Stimulated activated CD4-positive, alpha-beta T cell treated with anti-CD3 and anti-CD28 coated beads, Interleukin-2, amount 100 ng/mL, for 48 hours (primary cell): ENCODE results near the gene FOSB.

ENCODE experiments used
- DNase-seq, 2 donors: peaks; one replicate each; pipeline ENCODE4 v3.0.0-alpha.2; 2020

FOSB gene

DNA sequence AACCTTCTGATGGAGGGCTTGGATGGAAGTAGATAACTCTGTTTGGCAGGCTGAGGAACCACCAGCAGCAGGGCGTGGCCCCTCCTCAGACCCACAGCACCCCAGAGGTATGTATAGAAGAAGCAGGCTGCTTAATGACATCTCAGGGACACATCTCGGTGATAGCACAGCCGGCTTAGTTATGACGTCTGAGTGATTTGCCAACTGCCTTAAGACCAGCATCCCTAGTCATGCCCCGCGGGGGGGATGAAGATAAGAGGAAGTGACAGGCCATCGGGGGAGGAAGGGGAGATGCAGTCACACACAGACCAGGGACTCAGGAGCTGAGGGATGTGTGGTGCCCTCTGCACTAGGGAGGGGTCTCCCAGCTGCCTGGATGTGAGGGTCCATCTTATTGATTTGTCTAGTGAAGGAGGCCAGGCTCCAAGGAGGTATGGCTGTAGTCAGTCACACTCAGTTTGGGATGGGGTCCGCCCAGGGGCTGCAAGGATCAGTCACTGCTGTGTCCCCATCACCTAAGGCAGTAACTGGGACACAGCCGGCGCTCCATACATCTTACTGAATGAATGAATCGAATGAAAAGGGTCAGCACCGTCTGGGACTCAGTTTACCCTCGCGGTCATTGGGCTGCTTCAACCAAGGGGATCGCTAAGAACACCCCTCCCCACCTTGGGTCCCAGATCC, 24.9 kb upstream of the FOSB start:
- no peak for DNase-seq

DNA sequence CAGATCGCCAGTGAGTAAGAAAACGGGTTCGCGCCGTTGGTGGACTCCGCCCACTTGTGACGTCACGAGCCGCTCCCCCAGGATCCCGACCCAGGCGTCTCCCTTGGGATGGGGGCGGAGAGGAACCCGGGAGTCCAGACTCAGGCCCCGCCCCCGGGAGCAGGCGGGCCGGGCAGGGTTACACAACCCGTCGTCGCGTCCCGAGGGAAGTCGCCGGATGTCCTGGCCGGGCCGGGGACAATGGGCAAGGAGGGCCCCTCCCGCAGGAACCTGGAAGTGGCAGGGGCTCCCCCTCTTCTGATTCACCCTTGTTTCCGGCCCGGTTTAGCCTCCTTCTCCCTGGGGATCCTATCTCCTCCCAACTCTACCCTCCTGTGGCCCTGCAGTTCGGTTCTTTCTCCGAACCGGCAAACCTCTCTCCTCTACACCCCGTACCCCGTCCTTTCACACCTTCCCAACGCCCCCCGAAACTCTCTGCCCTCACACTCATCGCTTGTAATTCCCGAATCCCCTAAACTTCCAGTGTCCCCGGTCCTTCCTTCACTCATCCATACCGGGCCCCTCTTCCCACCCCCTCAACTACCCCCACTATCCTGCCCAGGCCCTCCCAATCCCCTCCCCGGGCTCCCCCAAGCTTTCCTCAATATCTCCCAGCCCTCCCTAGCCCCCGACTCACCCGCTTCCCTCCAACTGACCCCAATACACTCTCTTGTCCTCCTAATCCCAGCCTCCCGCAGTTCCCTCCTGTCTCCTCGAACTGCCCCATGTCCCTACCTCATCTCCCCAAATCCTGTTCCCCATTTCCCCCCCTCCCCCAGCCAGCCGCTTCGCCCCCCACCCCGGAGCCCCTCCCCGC, 24.1 kb upstream of the FOSB start:
- peak; percentile 40 to 57 for DNase-seq

DNA sequence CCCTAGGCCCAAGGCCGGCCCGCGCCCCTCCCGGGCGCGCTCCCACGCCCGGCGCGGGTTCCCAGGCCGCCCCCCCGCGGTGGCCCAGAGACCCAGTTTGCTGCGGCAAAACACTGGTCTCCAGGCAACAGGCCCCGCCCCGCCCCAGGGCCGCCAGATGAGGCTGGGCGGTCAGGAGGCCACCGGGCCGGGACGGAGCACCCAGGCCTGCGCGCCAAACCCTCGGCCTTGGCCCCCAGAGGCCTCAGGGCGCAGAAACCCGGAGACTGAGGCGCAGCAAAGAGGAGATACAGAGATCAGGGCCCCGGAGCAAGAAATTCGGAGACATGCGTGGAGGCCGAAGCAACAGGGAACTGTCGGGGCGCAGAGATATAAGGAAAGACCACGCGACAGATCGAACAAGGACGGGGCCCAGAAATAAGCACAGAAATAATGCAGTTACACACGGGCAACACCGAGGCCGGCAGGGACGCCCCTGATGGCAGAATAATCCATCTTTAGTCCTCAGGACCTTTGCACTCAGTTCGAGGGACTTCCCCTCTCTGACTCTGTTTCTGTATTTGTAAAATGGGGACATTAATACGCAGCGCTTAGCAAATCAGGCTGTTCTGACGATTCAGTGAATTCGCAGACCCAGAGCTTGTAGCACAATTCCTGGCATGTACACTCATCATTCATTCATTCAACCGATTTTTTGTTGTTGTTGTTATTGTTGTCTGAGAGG, 23.3 kb upstream of the FOSB start:
- DNase-seq: peak; percentile 67 to 68

DNA sequence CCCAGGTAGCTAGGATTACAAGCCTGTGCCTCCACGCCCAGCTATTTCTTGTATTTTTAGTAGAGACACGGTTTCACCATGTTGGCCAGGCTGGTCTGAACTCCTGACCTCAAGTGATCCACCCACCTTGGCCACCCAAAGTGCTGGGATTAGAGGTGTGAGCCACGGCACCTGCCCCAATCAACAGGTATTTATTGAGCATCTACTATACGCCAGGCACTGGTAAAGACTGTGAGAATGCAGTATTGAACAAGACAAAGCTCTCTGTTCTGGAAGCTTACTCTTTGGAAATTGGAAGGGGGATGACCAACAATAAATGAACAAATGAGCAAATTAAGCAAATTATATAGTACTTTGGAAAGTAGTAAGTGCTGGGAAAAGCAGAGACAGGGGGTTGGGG, 22.7 kb upstream of the FOSB start:
- no peak for DNase-seq

DNA sequence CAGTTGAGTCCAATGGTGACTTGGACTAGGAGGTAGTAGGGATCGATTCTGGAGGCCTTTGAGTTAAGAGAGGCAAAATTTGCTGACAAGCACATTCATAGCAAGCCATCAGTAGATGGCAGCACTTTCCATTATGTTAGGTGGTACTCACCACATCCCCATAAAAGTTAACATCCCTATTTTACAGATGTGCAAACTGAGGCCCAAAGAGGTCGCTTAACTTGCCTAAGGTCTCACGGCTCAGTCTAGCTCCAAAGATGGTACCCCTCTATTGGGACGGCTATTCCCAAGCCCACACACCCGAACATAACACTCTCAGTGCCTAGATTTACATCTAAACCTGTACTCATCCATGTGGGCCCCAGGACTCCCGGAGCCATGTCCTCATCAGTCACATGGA, 21.5 kb upstream of the FOSB start:
- DNase-seq: no peak

DNA sequence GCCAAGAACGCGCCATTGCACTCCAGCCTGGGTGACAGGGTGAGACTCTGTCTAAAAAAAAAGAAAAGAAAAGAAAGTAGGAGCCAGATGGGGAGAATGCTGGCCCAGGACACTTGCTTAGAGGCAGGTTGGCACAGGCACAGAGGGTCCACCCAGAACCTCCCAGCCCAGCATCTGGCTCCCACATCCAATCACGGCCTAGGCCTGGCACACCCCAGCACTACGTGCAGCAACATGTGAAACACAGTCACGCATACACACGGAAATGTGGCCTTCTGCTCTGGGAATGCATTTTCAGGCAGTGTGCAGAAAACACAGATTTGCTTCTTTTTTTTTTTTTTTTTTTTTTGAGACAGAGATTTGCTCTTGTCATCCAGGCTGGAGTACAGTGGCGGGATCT, 20.9 kb upstream of the FOSB start:
- no peak for DNase-seq

DNA sequence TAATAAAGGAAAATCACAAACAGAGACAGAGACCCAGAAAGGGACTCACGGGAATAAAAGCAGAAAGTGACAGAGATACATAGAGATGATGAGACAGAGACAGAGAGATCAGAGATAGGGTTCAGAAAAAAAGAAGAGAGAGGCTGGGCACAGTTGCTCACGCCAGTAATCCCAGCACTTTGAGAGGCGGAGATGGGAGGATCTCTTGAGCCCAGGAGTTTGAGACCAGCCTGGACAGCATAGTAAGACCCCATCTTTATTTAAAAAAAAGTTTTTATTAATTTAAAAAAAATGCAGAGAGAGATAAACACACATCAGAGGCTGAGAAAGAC, 19.4 kb upstream of the FOSB start:
- DNase-seq: no peak

DNA sequence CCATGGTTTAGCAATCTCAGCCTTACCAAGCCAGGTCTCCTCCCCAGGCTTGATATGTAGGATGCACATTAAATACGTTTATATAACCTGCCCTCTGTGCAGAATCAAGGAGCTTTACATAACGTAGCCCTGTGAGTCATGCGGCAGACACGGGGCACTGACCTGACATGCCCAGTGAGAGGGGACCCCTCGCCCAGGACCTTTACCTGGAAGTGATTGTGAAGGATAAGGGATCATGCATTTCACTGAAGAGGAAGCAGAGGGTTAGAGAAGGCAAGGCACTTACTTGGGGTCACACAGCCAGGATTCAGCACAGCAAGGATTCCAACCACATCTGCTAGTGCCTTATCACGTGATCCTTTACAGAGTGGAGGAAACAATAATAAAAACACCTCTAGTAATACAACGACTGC, 18.9 kb upstream of the FOSB start:
- no peak for DNase-seq

DNA sequence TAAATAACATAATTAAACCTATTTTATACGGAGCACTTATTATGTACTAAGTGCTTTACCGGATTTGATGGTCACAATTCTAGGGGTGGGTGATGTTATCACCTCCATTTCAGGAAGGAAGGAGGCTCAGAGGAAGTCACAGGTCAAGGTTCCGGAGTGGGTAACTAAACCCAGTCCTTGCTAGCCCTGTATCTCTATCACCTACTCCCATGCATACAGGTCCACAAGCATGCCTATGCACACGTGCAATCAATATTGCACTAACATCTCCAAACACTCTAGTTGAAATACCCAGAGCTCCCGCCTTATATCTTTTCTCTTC, 17.8 kb upstream of the FOSB start:
- DNase-seq: no peak

DNA sequence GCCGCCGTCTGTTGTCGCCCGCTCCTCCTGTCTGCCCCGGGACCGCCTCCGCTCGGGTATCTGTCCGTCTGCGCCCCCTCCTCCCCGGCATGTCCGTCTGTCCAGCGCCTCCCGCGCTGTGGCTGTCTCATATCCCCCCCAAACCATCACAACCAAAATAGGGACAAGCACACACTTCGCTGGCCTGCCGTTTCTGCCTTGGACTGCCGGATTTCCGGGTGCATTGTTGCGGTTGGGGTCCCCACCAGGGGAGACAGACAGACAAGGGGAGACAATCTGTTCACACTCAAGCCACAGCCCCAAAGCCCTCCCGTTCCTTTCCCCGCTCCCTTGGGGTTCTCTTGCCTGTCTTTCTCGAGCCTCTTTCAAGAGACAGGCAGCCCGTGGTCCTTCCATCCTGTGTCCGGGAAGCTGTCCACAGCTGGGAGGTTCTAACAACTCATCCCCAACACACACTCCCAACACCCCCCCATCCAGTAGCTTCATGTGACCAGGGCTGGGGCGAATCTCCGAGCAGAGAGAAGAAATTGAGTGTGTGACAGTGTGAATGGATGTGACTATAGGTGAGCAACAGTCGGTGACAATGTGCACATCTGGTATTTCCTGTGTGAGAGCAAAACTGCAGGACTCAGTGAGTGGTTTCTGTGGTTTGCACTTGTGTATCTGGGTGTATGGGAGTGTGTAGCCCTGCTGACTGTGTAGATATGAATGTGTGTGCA, 16.5 kb upstream of the FOSB start:
- DNase-seq: peak; percentile 33 to 34

DNA sequence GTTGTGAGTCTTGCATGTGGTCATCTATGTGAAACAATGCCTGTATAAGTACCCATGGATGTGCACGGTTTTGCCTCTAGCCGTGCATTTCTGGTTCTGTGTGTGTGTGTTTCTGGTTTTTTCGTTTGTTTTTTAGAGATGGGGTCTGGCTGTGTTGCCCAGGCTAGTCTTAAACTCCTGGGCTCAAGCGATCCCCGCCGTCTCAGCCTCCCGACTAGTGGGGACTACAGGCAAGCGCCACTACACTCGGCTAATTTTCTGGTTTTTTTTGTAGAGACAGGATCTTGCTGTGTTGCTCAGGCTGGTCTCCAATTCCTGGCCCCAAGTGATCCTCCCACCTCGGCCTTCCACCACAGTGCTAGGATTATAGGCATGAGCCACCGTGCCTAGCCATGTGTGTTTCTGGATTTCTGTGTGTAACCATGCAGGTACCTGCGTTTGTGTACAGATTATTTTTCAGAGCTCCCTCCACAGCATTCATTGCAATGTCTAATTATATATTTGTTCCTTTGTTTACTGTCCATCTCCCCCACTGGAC, 15.9 kb upstream of the FOSB start:
- DNase-seq: no peak

DNA sequence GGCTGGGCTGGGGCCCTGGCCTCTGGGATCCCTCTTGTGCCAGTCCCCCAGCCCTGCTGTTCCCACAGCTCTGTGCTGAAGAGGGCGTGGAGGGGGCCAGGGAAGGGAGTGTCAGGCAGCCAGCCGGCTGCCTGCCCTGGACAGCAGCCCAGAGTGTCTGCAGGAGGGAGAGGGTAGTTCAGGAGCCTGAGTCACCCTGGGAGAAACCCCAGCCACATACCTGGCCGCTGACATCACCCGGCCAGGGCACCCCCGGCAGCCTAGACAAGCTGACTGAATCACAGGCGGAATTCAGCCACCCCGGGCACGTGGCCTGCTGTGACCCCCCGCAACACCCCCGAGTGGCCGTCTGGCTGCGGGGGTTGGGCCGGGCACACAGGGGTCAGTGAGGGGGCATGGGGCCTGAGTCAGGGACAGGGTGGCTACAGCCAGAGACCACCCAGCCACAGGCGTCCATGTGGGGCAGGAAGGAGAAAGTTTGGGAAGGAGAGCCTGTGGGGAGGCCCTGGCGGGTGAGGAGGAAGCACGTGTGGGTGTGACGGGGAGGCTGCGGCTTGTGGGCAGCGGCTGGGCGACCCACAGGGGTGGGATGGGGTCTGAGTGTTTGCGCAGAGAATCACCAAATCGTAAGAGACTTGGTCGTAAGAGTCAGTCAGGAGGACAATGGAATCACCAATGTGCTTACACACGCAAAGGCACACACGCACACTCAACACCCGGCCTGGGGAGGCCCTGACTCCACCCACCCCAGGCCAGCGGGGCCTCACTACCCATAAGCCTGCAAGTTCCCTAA, 11.9 kb upstream of the FOSB start:
- peak in 1 of 2 donors; percentile 39 for DNase-seq

DNA sequence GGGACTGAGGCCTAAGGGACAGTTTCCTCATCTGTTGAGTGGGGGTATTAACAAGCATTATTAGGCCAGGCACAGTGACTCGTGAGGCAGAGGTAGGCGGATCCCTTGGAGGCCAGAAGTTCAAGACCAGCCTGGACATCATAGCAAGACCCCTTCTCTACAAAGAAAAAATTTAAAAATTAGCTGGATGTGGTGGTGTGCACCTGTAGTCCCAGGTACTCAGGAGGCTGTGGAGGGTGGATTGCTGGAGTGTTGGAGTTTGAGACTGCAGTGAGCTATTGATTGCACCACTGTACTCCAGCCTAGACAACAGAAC, 11.3 kb upstream of the FOSB start:
- DNase-seq: no peak

DNA sequence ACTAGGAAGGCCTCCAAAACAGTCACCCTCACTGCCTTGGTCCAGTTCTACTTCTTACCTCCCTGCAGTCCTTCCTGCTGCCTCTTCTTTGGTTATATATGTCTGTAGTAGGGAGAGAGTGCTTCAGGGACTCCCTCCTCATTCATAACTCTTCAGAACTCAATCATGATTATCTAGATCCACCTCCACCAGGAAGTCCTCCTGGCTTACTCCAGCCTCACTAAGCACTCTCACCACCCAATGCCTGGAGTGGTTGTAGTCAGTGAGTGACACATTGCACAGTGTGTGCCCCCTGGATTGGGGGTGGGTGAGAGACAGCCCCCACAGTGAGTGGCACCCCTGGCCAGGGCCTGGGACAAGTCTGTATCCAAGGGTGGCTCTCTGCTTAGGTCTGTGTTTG, 10.0 kb upstream of the FOSB start:
- no peak for DNase-seq

DNA sequence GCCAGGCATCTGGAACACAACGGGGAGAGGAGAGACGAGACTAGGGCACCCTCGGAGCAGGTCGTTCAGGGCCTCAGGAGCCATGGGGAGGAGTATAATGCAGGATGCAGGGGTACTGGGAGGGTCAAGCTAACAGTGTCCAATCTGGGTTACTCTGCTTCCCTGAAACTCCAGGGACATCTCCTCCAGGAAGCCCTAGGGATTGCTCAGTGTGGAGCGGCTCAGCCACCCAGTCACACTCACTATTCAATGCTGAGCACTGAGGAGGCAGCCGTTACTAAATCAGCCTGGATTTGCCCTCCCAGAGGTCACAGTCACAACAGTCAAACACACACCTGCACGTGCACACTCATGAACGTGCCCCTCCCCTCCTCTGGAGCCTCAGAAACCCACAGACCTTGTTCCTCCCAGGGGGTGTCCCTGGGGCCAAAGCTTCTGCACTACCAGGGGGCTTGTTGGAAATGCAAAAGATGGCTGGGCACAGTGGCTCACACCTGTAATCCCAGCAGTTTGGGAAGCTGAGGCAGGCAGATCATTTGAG, 6.9 kb upstream of the FOSB start:
- DNase-seq: no peak

DNA sequence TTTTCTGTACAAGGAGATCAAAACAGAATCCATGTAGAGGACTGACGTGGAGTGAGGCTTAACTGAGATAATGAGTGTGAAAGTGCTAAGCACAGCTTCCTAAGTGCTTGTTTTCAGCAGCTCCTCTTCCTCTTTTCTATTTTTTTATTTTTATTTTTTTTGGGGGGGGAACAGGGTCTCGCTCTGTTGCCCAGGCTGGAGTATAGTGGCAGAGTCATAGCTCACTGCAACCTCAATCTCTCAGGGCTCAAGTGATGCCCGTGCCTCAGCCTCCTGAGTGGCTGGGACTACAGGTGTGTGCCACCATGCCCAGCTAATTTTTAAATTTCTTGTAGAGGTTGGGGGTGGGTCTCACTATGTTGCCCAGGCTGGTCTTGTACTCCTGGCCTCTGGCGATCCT, 5.6 kb upstream of the FOSB start:
- DNase-seq: no peak

DNA sequence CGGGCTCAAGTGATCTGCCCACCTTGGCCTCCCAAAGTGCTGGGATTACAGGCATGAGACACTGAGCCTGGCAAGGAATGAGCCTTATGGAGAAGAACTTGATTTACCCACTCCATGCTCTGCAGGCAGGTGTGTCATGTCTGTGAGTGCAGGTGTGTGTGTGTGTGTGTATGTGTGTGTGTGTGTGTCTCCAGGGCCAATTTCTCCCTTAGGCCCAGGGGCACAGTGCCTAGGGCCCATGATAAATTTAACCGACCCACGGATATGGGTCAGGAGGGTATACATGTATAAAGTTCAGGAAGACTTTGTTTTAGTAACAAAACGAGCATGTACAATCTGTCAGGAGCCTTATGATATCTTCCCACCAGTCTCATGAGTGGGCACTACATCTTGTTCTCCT, 4.6 kb upstream of the FOSB start:
- DNase-seq: no peak

DNA sequence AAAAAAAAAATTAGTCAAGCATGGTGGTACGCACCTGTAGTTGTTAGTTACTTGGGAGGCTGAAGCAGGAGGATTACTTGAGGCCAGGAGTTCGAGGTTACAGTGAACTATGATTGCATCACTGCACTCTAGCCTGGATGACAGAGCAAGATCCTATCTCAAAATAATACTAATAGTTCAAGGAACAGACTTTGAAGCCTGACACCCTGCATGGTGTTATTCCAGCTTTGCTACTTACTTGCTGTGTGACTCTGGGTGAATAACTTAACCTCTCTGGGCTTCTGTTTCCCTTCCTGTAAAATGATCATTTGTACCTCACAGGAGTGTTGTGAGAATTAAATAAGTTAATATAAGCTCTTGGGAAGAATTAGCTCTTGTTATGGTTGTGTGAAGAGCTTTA, 3.5 kb upstream of the FOSB start:
- no peak for DNase-seq

DNA sequence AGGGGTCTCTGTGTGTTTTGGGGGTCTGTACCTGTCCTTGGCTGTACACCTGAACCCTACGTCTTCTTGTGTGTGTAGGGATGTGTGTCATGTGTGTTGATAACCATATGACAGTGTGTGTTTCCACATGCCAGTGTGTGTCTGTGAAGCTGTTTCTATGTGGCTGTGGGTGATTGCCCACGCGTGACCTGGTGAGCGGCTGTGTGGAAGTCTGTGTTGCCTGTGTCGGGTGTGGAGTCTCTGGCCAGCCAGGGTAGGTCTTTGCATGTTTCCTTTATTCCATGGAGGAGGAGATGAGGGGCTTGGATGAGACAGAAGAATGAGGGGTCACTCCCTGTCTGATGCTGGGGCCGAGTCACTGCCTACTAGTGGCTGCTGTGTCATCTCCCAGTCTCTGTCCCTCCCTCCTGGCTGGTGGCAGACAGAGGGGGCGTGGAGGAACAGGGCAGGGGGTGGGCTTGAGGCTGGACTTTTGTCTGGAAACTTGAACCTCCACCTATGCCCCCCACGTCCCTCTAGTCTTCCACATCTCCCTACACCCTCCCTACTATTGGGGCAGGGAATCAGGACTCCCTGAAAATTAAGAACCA, 2.8 kb upstream of the FOSB start:
- DNase-seq: no peak

DNA sequence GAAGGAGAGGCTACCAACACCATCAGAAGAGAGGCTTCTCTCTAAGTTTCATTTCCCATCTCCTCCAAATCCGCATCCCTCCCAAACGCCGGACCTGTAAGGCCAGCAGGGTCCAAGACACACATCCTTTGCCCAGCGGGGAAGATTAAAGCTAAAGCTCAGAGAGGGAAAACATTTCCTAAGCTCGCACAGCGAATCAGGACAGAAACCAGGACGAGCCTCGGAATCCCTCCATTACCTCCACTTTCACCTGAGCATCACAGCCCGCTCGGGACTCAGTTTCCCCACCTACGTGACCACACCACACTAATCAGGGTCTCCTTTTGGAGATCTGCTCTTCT, 711 bp upstream of the FOSB start:
- DNase-seq: no peak

DNA sequence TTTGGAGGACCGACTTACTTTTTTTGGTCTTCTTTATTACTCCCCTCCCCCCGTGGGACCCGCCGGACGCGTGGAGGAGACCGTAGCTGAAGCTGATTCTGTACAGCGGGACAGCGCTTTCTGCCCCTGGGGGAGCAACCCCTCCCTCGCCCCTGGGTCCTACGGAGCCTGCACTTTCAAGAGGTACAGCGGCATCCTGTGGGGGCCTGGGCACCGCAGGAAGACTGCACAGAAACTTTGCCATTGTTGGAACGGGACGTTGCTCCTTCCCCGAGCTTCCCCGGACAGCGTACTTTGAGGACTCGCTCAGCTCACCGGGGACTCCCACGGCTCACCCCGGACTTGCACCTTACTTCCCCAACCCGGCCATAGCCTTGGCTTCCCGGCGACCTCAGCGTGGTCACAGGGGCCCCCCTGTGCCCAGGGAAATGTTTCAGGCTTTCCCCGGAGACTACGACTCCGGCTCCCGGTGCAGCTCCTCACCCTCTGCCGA, 409 bp downstream of the FOSB start:
- DNase-seq: no peak

DNA sequence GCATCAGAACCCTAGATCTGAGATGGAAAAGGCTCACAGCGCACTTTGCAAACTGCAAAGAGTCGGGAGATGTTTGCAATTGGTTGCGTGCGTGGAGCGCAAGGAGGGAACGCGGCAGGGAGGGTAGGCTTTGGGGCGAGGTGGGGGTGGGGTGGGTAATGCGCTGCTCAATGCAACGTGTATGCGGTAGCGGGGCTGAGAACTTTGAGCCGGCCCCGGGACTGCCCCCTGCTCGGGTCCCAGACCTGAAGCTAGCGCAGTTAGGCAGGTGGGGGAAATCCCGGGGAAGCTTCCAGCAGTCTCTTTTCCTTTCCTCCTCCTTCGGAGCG, 971 bp downstream of the FOSB start:
- DNase-seq: no peak
